Small intestine (tissue), 16 donors: ENCODE measurements around the gene PHLDA3. TPM values are rescaled to one million over a fixed set of nuclear protein-coding genes. Genes with fewer than 3 reads are reported as not detected.
A peak's percentile ranks its signal among the peaks of the same experiment; 100 is the strongest.

Experiments
- DNase-seq, 2 donors: peaks; one replicate each; pipeline versions ENCODE4 v3.0.0 to v3.0.0-alpha.2; 2013
- FAIRE-seq: peaks from 2 replicates; lab custom pipeline; 2012; peaks lifted over from hg19 to GRCh38; lab: Jason Lieb, UNC
- H3K27ac ChIP-seq, 3 donors: one replicate each; pipeline ENCODE4 v1.5.1; 2013; ENCODE audit warnings: low read length in 2 of 3, mild to moderate bottlenecking in 2 of 3, control low read depth in 1 of 3, inconsistent platforms in 1 of 3, low read depth in 1 of 3, moderate library complexity in 1 of 3
- H3K27me3 ChIP-seq, 3 donors: one replicate each; pipeline ENCODE4 v1.6.1; 2013; ENCODE audit warnings: low read length in 3 of 3, inconsistent platforms in 1 of 3; ENCODE audit not compliant: control insufficient read depth in 3 of 3, insufficient read depth in 3 of 3
- H3K36me3 ChIP-seq, 3 donors: one replicate each; pipeline ENCODE4 v1.6.1; 2013; ENCODE audit warnings: low read length in 3 of 3, inconsistent platforms in 1 of 3, low read depth in 1 of 3, mild to moderate bottlenecking in 1 of 3, moderate library complexity in 1 of 3; ENCODE audit not compliant: control insufficient read depth in 3 of 3, insufficient read depth in 2 of 3
- H3K4me1 ChIP-seq, 3 donors: one replicate each; pipeline ENCODE4 v1.6.1; 2013; ENCODE audit warnings: low read length in 2 of 3, inconsistent platforms in 1 of 3, low read depth in 1 of 3, mild to moderate bottlenecking in 1 of 3, moderate library complexity in 1 of 3; ENCODE audit not compliant: control insufficient read depth in 3 of 3, insufficient read depth in 2 of 3
- H3K4me3 ChIP-seq, 3 donors: one replicate each; pipeline ENCODE4 v1.5.1; 2013; ENCODE audit warnings: low read length in 3 of 3, control low read depth in 1 of 3, inconsistent platforms in 1 of 3, low read depth in 1 of 3, mild to moderate bottlenecking in 1 of 3, moderate library complexity in 1 of 3
- H3K9me3 ChIP-seq, 2 donors: one replicate each; pipeline ENCODE4 v1.6.1; 2013; ENCODE audit warnings: low read depth in 1 of 2, low read length in 1 of 2; ENCODE audit not compliant: control insufficient read depth in 2 of 2, insufficient read depth in 1 of 2
- WGBS, 3 donors: extraction: QIAGEN DNeasy Blood & Tissue Kit; methylation state at CpG; one replicate each; pipeline ENCODE4 v1.1.7; 2013; 5-methylcytosine and 5-hydroxymethylcytosine counted together
- long read RNA-seq, 10 donors: transcript quantifications; one replicate each; lab custom pipeline, GENCODE V29; 2026
- polyA plus RNA-seq, 4 donors: library from polyadenylated mRNA; stranded (reverse) in 3 of 4; unstranded in 1 of 4; fragments of 200-250 nt in 3 of 4; fragments of 120-200 nt in 1 of 4; gene quantifications; one replicate each; pipeline versions ENCODE4 v1.2.1 to v1.2.3, GENCODE V29; 2013
- donor health status: healthy with polysubstance abuse.
- donor health status: control.
- donor health status: control.
- donor health status: Bipolar disorder and iron deficiency.
- donor health status: healthy.

Gene PHLDA3
- polyA plus RNA-seq, result 10 to 100 TPM in 1 of 4 donors, 1 to 10 TPM in 2, under 1 TPM in 1; 0.89 to 13.3 (median 5.0) TPM
- long read RNA-seq, donor 1, result 0 reads
- long read RNA-seq, donor 2, partial matches to known transcripts, result 0 of 1 reads
- long read RNA-seq, donor 2, other reads (novel, unspliced or antisense), result 0 of 1 reads
- long read RNA-seq, donor 3, partial matches to known transcripts, result 0 of 3 reads
- long read RNA-seq, donor 3, other reads (novel, unspliced or antisense), result 0 of 3 reads
- long read RNA-seq, donor 4, partial matches to known transcripts, result 0 of 1 reads
- long read RNA-seq, donor 4, other reads (novel, unspliced or antisense), result 0 of 1 reads
- long read RNA-seq, donor 5, result 0 reads
- long read RNA-seq, donor 6, partial matches to known transcripts, result 0 of 3 reads
- long read RNA-seq, donor 6, other reads (novel, unspliced or antisense), result 0 of 3 reads
- long read RNA-seq, donor 7, result 0 reads
- long read RNA-seq, donor 8, result 0 reads
- long read RNA-seq, donor 9, result 0 reads
- long read RNA-seq, donor 10, transcript PHLDA3-202 (2 exons, 2,640 nt), result major isoform, 11 of 11 reads
- long read RNA-seq, donor 10, partial matches to known transcripts, result 0 of 11 reads
- long read RNA-seq, donor 10, other reads (novel, unspliced or antisense), result 0 of 11 reads

DNA sequence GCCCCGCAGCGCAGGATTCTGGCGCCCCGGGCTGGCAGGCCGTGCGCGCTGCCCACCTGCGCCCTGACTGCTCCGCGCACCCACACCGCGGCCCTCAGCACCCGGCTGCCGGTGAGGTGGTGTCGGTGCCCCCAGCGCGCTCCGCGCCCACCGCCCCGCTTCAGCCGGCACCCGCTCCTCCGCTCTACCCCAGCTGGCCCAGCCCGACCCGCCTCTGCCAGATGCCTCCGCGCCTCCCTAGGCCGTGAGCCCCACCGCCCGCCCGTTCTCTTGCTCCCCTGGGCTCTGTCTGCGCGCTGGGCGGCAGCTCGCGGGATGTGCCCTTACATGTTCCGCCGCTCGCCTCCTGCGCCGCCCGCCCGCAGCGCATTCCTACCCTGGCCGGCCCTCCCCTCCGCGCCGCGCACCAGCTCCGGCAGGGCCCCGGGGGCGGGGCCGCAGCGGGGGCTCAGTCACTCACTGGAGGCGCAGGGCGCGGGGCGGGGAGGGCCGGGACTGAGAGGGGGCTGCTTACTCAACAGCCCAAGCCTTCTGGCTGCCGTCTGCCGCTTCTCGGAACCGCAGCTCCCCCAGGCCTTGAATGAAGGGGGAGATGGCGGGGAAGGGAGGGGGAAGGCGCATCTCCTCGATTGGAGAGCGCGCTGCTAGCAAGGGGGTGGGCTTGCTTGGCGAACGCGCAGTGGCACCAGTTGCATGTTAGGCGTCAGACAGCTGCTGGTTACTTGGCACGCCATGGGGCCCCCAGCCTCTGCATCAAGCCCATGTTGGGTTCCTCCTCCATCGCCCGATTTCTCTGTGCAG, at the start of gene PHLDA3:
Gene PHLDA3, minus strand, starts transcription at position 345 of the 801 bp plus-strand sequence. CDS start 402 bp downstream, outside the sequence.
- 1 to 2% (median 1%) methylated on average over 62 to 76 of the region's 76 CpGs for WGBS, 3 donors

DNA sequence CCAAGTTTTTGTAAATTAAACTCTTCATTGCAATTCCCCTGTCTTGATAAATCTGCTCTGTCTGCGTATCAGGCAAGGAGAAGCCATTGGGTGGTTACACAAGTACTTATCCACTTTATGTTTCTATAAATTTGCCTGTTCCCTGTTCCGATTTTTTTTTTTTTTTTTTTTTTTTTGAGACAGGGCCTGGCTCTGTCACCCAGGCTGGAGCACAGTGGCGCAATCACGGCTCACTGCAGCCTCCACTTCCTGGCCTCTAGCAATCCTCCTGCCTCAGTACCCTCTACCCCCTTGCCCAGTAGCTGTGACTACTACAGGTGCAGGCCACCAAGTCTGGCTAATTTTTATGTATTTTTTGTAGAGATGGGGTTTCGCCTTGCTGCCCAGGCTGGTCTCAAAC, 49.1 kb upstream of the PHLDA3 start:
- FAIRE-seq (no peak), DNase-seq (no peak)
- Histone ChIP-seq H3K27ac (no peak overlapping the region), H3K36me3 (no peaks in the 10 kb centered on the region), H3K27me3 (no peaks in the 10 kb centered on the region), H3K4me1 (peaks cover 0 to 11% (median 3%) of the 10 kb centered on the region in 3 donors), H3K4me3 (no peak overlapping the region), H3K9me3 (peaks cover 0 to 5% of the 10 kb centered on the region in 2 donors)
- 84 to 87% (median 85%) methylated on average over 5 of the region's 5 CpGs for WGBS, 3 donors

More for the DNA sequence above, at the start of gene PHLDA3:
- peaks cover 0 to 25% (median 4%) of the 10 kb centered on the region in 3 donors for H3K27me3 ChIP-seq
- peaks cover 0 to 14% (median 0%) of the 10 kb centered on the region in 3 donors for H3K4me1 ChIP-seq
- H3K4me3 ChIP-seq, result peak within 1 kb of the TSS; percentile 27 to 51 (median 49)
- H3K9me3 ChIP-seq, result no peaks in the 10 kb centered on the region
- peak within 1 kb of the TSS in 2 of 3 donors; percentile 21 to 62 for H3K27ac ChIP-seq
- peak; percentile 35 to 83 for DNase-seq
- peaks cover 0 to 7% (median 0%) of the 10 kb centered on the region in 3 donors for H3K36me3 ChIP-seq
- no peak for FAIRE-seq

DNA sequence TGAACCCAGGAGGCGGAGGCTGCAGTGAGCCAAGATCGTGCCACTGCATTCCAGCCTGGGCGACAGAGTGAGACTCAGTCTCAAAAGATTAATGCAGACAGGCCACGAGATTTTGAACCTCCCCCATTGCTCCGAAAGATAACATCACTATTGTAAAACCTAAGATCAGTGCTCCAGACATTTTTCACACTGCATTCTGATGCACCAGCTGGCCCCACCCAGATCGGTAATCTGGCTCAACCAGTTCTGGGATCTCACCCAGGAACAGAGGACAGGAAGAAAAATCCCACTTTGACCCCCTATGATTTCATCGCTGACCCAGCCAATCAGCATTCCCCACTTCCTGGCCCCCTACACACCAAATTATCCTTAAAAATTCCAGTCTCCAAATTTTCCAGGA, 48.6 kb upstream of the PHLDA3 start:
- peak in 1 of 2 donors; percentile 52 for DNase-seq
- WGBS, 3 donors, result 35 to 69% (median 53%) methylated on average over 7 of the region's 7 CpGs
- FAIRE-seq, result no peak
- no peaks in the 10 kb centered on the region for H3K36me3 ChIP-seq
- H3K27ac ChIP-seq, result no peak overlapping the region
- peaks cover 0 to 14% (median 3%) of the 10 kb centered on the region in 3 donors for H3K4me1 ChIP-seq
- H3K27me3 ChIP-seq, result no peaks in the 10 kb centered on the region
- H3K9me3 ChIP-seq, result peaks cover 0 to under 1% of the 10 kb centered on the region in 2 donors
- no peak overlapping the region for H3K4me3 ChIP-seq

DNA sequence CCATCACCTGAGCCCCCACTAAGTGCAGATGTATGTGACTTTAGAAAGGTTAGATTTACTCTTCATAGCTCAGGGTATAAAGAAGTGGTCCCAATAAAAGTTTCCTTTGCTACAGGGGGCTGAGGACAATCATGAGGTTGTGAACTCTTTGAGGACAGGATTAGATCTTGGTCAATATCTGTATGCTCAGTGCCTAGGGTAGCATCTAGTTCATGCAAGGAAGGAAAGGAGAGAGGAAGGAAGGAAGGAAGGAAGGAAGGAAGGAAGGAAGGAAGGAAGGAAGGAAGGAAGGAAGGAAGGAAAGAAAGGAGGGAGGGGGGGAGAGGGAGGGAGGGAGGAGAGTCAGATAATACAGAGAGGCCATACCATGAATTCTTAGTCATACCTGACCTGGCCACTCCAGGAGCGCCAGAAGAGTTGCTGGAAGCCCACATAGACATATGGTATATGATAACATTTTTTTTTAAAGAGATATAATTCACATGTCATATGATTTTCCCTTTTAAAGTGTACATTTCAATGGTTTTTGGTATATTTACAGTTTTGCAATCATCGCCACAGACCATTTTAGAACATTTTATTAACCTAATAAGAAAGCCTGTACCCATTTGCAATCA, 47.6 kb upstream of the PHLDA3 start:
- WGBS, 3 donors, result 82 to 96% (median 93%) methylated on average over 2 of the region's 2 CpGs
- peaks cover 0 to 24% (median 3%) of the 10 kb centered on the region in 3 donors for H3K4me1 ChIP-seq
- H3K27ac ChIP-seq, result no peak overlapping the region
- no peaks in the 10 kb centered on the region for H3K27me3 ChIP-seq
- FAIRE-seq (no peak), DNase-seq (no peak)
- no peak overlapping the region for H3K4me3 ChIP-seq
- no peaks in the 10 kb centered on the region for H3K36me3 ChIP-seq
- no peaks in the 10 kb centered on the region for H3K9me3 ChIP-seq

DNA sequence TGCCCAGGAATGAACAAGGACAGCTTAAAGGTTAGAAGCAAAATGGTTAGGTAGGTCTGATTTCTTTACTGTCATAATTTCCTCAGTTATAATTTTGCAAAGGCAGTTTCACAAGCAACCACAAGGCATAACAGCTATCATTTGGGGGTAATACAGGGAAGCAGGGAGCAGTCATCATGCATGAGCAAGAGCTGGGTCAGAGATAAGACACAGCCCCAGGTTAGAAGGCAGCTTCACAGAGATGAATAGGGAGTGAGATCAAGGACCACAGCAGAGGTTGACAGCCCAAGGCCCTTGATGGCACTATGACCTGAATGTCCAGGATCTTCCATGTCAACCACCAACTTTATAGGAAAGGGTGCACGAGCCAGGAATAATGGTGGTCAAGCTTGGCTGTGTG, 46.9 kb upstream of the PHLDA3 start:
- H3K27me3 ChIP-seq, result no peaks in the 10 kb centered on the region
- H3K27ac ChIP-seq, result no peak overlapping the region

DNA sequence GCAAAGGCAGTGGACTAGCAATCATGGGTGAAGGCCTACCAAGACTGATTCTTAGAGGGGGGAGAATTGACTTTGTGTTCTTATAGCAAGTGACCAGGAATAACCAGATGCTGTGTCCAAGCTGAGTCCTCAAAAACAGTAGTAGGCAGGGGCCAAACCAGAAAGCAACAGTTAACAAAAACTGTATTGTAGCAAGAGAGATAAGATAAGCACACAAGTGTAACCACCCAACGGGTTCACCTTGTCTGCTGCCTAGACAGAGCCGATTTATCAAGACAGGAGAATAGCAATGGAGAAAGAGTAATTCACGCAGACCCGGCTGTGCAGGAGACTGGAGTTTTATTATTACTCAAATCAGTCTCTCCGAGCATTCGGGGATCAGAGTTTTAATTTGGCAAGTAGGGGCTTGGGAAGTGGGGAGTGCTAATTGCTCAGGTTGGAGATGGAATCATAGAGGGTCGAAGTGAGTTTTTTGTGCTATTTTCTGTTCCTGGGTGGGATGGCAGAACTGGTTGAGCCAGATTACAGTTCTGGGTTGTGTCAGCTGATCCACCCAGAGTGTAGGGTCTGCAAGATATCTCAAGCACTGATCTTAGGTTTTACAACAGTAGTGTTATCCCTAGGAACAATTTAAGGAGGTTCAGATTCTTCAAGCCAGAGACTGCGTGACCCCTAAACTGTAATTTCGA, 46.2 kb upstream of the PHLDA3 start:
- FAIRE-seq, result no peak

More for the DNA sequence above, 46.9 kb upstream of the PHLDA3 start:
- H3K9me3 ChIP-seq, result no peaks in the 10 kb centered on the region
- 83 to 95% (median 94%) methylated on average over 1 of the region's 1 CpG for WGBS, 3 donors
- H3K4me1 ChIP-seq, result peaks cover 0 to 25% (median 3%) of the 10 kb centered on the region in 3 donors
- no peaks in the 10 kb centered on the region for H3K36me3 ChIP-seq
- peak in 1 of 2 donors; percentile 41 for DNase-seq
- no peak overlapping the region for H3K4me3 ChIP-seq
- FAIRE-seq, result no peak

DNA sequence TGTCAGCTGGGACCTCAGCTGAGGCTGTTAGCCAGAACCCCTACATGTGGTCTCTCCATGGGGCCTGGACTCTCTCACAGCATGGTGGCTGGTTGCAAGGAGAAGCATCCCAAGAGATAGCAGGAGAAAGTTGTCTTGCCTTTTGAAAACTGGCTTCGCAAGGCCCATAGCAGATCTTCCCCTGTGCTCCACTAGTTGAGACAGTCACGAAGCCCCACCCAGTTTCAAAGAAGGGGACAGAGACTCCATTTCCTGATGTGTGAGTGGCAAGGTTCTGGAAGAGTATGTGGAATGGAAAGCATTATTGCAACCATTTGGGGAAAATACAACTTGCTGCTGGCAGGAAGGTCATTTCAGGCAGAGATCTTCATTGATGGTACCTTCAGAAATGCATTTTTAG, 45.5 kb upstream of the PHLDA3 start:
- WGBS, 3 donors, result 92 to 95% (median 93%) methylated on average over 2 of the region's 2 CpGs
- H3K4me3 ChIP-seq, result no peak overlapping the region
- H3K27ac ChIP-seq, result no peak overlapping the region
- no peak for FAIRE-seq
- H3K9me3 ChIP-seq, result no peaks in the 10 kb centered on the region
- DNase-seq, result no peak
- H3K4me1 ChIP-seq, result peaks cover 0 to 25% (median 3%) of the 10 kb centered on the region in 3 donors
- no peaks in the 10 kb centered on the region for H3K36me3 ChIP-seq
- no peaks in the 10 kb centered on the region for H3K27me3 ChIP-seq

More for the DNA sequence above, 46.2 kb upstream of the PHLDA3 start:
- no peaks in the 10 kb centered on the region for H3K9me3 ChIP-seq
- H3K36me3 ChIP-seq, result no peaks in the 10 kb centered on the region
- DNase-seq, result peak in 1 of 2 donors; percentile 41
- H3K4me3 ChIP-seq, result no peak overlapping the region
- peaks cover 0 to 25% (median 3%) of the 10 kb centered on the region in 3 donors for H3K4me1 ChIP-seq
- H3K27ac ChIP-seq, result no peak overlapping the region
- 28 to 69% (median 53%) methylated on average over 9 of the region's 9 CpGs for WGBS, 3 donors
- no peaks in the 10 kb centered on the region for H3K27me3 ChIP-seq
